ENCODE data around the gene PDE4D.

The PDE4D gene

GRCh38 chr5:59715228-59715627 lies 178.3 kb downstream of the PDE4D start:
- TF ChIP-seq POLR2AphosphoS5 (IDR thresholded peaks at IDR 0.05; ENCODE audit: low read depth, low read length) (no peak), REST (IDR thresholded peaks at IDR 0.05; ENCODE audit: insufficient read depth in 1 of 2, low read depth in 2 of 2, low read length in 2 of 2) (no peak), FOXP2 (optimal IDR thresholded peaks at IDR 0.05; ENCODE audit: borderline replicate concordance, extremely low read depth, extremely low read length, insufficient read depth) (no peak), SIN3A (IDR thresholded peaks at IDR 0.05; ENCODE audit: borderline replicate concordance, insufficient read depth, low read length) (no peak), TAF1 (IDR thresholded peaks at IDR 0.05; ENCODE audit: borderline replicate concordance, insufficient read depth, low read length) (no peak)

DNA sequence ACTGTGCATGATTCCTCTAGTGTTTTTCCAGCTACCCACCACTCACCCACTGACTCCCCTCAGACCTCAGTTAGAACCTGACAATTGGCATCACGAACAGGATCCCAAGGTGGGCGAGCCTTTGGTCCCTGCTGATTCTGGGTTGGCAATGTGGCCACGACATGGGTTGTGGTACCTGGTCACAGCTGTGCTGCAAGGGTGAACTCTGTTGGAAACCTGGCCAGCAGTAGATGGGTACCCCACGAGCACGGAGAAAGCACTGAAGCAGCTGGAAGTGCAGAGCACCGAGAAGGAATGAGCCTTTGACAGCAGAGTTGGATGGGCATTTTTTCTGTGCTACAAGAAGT lies 180.1 kb downstream of the PDE4D start:
- no peak for TF ChIP-seq FOXP2 (optimal IDR thresholded peaks at IDR 0.05; ENCODE audit: borderline replicate concordance, extremely low read depth, extremely low read length, insufficient read depth)
- no peak for TF ChIP-seq REST (IDR thresholded peaks at IDR 0.05; ENCODE audit: insufficient read depth in 1 of 2, low read depth in 2 of 2, low read length in 2 of 2)
- no peak for TF ChIP-seq TAF1 (IDR thresholded peaks at IDR 0.05; ENCODE audit: borderline replicate concordance, insufficient read depth, low read length)
- TF ChIP-seq POLR2AphosphoS5 (IDR thresholded peaks at IDR 0.05; ENCODE audit: low read depth, low read length) = no peak
- TF ChIP-seq SIN3A (IDR thresholded peaks at IDR 0.05; ENCODE audit: borderline replicate concordance, insufficient read depth, low read length) = no peak

DNA sequence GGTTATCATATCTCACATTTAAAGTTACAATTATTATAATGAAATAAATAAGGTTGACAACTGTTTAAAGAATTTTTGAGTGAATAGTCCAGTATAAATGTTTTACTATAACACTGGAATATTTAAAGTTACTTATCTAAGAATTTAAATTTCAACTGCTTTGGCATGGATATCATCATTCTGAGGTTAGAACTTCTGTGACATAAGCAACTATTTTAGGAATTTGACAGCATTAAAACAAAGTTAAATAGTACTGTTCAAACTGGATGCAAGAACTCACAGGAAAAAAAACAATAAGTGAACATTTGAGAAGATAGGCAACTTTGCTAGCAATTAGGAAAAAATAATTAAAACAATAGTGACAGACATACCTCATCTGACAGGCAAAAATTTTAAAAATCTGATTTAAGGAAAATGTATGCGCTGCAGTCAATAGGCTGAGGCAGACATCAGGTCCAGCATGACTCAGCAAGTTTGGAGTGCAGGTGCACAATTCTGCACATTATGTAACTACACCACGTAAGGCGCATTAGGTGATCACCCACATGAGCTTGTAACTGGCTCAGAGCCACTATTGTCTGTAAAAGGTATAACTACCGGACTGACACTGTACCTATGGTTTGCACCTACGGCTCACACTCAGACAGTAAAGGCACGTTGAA lies 180.6 kb downstream of the PDE4D start:
- TF ChIP-seq POLR2AphosphoS5 (IDR thresholded peaks at IDR 0.05; ENCODE audit: low read depth, low read length) (no peak), REST (IDR thresholded peaks at IDR 0.05; ENCODE audit: insufficient read depth in 1 of 2, low read depth in 2 of 2, low read length in 2 of 2) (no peak), TAF1 (IDR thresholded peaks at IDR 0.05; ENCODE audit: borderline replicate concordance, insufficient read depth, low read length) (no peak), SIN3A (IDR thresholded peaks at IDR 0.05; ENCODE audit: borderline replicate concordance, insufficient read depth, low read length) (no peak), FOXP2 (optimal IDR thresholded peaks at IDR 0.05; ENCODE audit: borderline replicate concordance, extremely low read depth, extremely low read length, insufficient read depth) (no peak)

DNA sequence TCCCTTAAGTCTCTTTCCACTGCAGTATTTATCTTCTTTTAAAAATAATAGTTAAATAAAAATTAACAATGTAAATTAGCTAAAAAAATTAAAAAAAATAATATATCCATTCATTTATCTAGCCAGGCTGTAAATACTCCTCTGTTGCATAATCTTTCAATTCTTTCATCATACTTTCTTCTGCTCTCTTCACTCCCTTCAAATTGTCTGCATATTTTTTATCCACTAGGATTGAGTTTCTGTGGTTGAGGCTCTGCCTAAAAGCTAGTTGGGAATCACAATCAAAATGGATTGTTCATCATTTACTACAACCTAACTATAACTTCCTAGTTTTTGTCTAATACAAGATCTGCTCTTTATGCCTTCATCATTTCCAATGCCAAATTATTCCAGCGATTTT lies 182.2 kb downstream of the PDE4D start:
- TF ChIP-seq REST (IDR thresholded peaks at IDR 0.05; ENCODE audit: insufficient read depth in 1 of 2, low read depth in 2 of 2, low read length in 2 of 2) (no peak), FOXP2 (optimal IDR thresholded peaks at IDR 0.05; ENCODE audit: borderline replicate concordance, extremely low read depth, extremely low read length, insufficient read depth) (no peak), SIN3A (IDR thresholded peaks at IDR 0.05; ENCODE audit: borderline replicate concordance, insufficient read depth, low read length) (no peak), POLR2AphosphoS5 (IDR thresholded peaks at IDR 0.05; ENCODE audit: low read depth, low read length) (no peak), TAF1 (IDR thresholded peaks at IDR 0.05; ENCODE audit: borderline replicate concordance, insufficient read depth, low read length) (no peak)
